ENCODE results near the gene CD101.

CD101 gene

DNA sequence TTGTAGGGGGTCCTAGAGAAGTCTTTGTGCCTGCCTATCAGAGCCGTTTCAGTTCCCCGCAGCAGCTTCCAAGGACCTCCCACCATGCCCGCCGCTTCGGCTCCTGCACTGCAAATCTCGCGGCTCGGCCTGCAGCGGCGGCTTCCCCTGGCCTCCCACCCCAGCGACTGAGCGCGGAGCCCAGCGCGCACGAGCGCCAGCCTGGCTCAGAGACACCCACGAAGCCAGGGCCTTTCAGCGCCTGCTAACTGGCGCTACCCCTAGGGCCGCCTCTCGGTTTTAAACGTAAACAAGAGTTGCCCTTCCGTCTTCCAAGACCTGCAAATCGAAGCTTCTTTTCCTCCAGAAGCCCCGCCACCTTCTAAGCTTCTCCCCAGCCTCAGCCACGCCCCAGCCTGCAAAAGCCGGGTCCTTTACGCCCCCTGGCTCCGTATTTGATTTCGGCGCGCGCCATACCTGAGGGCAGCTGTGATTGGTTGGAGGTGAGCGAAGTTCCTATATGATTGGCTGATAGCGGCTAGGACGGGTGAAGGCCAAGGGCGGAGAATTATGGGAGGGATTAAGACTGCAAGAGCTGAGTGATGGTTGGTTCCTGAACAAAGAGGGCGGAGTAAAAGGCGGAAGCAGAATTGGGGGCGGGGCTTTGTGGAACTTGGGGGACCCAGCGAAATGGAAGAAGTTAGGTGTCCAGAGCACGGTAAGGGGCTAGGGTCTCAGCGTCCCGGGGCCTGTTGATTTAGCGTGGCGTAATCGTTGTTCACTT is 58.3 kb downstream of the CD101 start, which contains the start of gene TTF2:
TSS of gene TTF2 (plus strand) at position 649 of the 763 bp plus-strand sequence. CDS start at position 670, 21 bp downstream.
- H3K9me3 ChIP-seq (ENCODE audit: control insufficient read depth in 1 of 2, low read length in 2 of 2) = no peaks in the 10 kb centered on the region
- peaks cover 0 to 13% of the 10 kb centered on the region in 2 donors for H3K4me1 ChIP-seq (ENCODE audit: control insufficient read depth in 1 of 2, insufficient read depth in 2 of 2, low read length in 2 of 2)
- no peaks in the 10 kb centered on the region for H3K27me3 ChIP-seq (ENCODE audit: low read depth, low read length)
- peak within 1 kb of the TSS; percentile 87 for H3K27ac ChIP-seq (ENCODE audit: low read length)
- peak within 1 kb of the TSS; percentile 88 to 98 for H3K4me3 ChIP-seq (ENCODE audit: low read depth in 1 of 2, low read length in 2 of 2)
- H3K36me3 ChIP-seq (ENCODE audit: control insufficient read depth in 1 of 2, insufficient read depth in 2 of 2, low read length in 2 of 2) = no peaks in the 10 kb centered on the region

DNA sequence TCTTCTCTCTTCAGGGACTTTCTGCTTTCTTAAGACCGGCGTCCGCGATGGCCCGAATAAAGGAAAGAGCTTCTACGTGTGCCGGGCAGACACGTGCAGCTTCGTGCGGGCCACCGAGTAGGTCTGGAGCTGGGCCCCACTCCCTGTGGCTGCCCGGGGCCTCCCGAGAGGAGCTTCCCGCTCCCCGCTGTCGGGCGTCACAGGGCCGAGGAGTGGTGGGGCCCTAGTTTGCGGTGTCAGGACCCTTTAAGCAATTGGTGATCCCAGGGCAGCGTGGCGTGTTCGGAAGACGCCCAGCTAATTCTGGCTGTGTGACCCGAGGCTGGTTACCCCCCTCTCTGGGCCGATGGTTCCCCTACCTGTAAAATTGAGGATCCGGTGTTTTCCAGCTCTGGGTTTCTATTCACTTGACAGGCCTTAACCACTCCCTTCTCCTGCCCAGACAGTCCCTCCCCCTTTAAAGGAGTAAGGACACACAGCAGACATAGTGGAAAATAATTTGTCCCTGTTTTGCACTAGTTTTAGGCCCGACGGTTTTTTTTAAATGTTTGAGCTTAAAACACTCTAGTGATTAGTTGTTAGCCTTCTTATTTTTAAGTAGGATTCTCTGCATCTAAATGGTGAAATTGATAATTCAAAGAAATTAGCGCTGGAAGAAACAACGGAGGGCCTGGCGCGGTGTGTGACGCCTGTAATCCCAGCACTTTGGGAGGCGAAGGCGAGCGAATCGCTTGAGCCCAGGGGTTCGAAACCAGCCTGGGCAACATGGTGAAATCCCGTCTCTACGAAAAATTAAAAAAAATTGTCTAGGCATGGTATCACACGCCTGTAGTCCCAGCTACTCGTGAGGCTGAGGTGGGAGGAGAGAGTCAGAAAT is 59.1 kb downstream of the CD101 start:
- no peaks in the 10 kb centered on the region for H3K36me3 ChIP-seq (ENCODE audit: control insufficient read depth in 1 of 2, insufficient read depth in 2 of 2, low read length in 2 of 2)
- no peaks in the 10 kb centered on the region for H3K27me3 ChIP-seq (ENCODE audit: low read depth, low read length)
- no peaks in the 10 kb centered on the region for H3K9me3 ChIP-seq (ENCODE audit: control insufficient read depth in 1 of 2, low read length in 2 of 2)
- H3K4me3 ChIP-seq (ENCODE audit: low read depth in 1 of 2, low read length in 2 of 2) = peak overlapping the region; percentile 88 to 98
- peaks cover 0 to 13% of the 10 kb centered on the region in 2 donors for H3K4me1 ChIP-seq (ENCODE audit: control insufficient read depth in 1 of 2, insufficient read depth in 2 of 2, low read length in 2 of 2)
- peak overlapping the region; percentile 87 for H3K27ac ChIP-seq (ENCODE audit: low read length)

DNA sequence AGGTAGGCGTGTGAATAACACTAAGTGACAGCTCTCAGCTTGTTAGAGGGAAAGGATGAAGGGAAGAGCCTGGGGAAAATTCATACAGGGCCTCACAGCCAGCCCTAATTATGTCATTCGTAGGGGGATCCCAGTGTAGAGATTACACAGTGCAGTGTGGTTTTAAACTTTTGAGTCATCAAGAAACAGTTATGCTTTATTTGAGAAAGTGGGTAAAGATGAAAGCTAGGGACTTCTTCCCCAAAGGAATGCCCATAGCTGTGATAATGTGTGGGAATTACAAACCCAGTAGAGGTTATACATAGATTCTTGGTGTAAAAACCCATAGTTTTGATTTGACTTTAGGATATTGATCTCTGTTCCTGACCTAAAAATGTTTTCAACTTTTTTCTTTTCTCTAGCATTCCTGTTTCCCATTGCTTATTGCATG is 60.4 kb downstream of the CD101 start:
- Histone ChIP-seq H3K4me1 (ENCODE audit: control insufficient read depth in 1 of 2, insufficient read depth in 2 of 2, low read length in 2 of 2) (peaks cover 0 to 13% of the 10 kb centered on the region in 2 donors), H3K27ac (ENCODE audit: low read length) (no peak overlapping the region), H3K27me3 (ENCODE audit: low read depth, low read length) (no peaks in the 10 kb centered on the region), H3K9me3 (ENCODE audit: control insufficient read depth in 1 of 2, low read length in 2 of 2) (no peaks in the 10 kb centered on the region), H3K4me3 (ENCODE audit: low read depth in 1 of 2, low read length in 2 of 2) (no peak overlapping the region), H3K36me3 (ENCODE audit: control insufficient read depth in 1 of 2, insufficient read depth in 2 of 2, low read length in 2 of 2) (no peaks in the 10 kb centered on the region)

DNA sequence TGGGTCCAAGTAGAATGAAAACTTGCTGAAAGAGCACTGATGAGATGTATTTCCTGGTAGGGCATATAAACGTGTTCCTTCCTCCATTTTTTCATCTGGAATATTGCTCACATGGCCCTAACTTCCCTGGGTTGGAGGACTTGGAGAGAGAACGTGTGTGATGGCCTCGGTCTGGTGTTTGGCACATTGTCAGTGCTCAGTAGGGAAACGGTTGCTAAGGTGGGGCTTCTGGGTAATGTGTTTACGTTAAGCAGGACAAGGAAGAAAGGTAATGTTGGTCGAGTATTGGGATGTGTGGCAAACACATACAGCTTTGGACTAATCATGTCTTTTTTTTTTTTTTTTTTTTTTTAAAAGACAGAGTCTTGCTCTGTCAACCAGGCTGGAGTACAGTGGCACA is 64.8 kb downstream of the CD101 start:
- Histone ChIP-seq H3K4me3 (ENCODE audit: low read depth in 1 of 2, low read length in 2 of 2) (no peak overlapping the region), H3K9me3 (ENCODE audit: control insufficient read depth in 1 of 2, low read length in 2 of 2) (no peaks in the 10 kb centered on the region), H3K36me3 (ENCODE audit: control insufficient read depth in 1 of 2, insufficient read depth in 2 of 2, low read length in 2 of 2) (no peaks in the 10 kb centered on the region), H3K4me1 (ENCODE audit: control insufficient read depth in 1 of 2, insufficient read depth in 2 of 2, low read length in 2 of 2) (no peaks in the 10 kb centered on the region), H3K27me3 (ENCODE audit: low read depth, low read length) (no peaks in the 10 kb centered on the region), H3K27ac (ENCODE audit: low read length) (no peak overlapping the region)

DNA sequence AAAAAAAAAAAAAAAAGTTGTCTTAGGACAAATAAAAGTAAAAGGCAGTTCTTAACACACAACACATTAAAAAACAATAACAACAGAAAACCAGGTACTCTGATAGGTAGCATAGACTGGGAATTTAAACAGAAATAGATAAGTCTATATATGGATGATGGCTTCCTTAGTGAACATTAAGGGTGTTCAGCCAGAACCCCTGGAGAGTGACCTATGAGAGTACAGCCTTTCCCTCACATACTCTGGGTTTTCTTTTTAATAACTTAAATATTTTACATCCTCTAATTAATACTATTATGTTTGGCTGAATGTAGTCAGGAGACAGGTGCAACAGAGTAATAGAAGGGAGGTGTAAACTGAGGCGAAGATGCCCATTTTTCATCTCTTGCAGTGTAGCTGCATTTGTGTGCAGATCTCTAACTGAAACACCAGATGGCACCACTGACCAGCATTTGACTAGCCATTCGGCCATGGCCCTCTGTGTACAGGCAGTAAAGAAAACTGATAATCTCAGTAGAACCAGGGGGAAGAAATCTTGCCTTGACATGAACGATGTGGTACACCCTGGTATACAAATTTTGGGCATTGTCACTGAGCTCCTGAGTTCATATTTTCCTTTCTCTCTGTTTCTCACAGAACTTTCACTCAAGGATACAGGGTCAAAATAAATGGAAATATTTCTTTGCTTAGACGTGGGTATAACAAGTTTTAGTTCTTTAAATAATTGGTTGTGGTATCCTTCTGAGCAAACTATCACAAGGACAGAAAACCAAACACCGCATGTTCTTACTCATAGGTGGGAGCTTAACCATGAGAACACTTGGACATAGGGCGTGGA is 66.2 kb downstream of the CD101 start:
- no peaks in the 10 kb centered on the region for H3K4me1 ChIP-seq (ENCODE audit: control insufficient read depth in 1 of 2, insufficient read depth in 2 of 2, low read length in 2 of 2)
- H3K27me3 ChIP-seq (ENCODE audit: low read depth, low read length) = no peaks in the 10 kb centered on the region
- H3K9me3 ChIP-seq (ENCODE audit: control insufficient read depth in 1 of 2, low read length in 2 of 2) = no peaks in the 10 kb centered on the region
- H3K27ac ChIP-seq (ENCODE audit: low read length) = no peak overlapping the region
- H3K36me3 ChIP-seq (ENCODE audit: control insufficient read depth in 1 of 2, insufficient read depth in 2 of 2, low read length in 2 of 2) = no peaks in the 10 kb centered on the region
- H3K4me3 ChIP-seq (ENCODE audit: low read depth in 1 of 2, low read length in 2 of 2) = no peak overlapping the region

DNA sequence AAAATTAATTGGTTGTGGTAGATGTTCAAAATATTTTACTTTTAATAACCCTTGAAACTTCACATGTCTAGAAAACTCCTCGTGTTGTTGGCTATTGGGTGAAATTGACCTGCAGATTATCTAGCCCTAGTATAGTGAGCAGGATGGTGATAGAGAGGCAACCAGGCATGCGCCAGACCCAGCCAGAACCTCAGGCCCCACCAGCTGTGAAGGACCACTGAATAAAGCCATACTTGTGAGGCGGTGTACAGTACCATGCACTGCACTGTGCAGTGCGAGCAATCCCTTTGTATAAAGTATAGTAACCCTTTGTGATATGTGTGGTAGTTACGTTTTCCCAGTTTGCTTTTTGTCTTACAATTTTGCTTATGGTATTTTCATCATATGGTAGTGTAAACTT is 67.0 kb downstream of the CD101 start:
- Histone ChIP-seq H3K27ac (ENCODE audit: low read length) (no peak overlapping the region), H3K9me3 (ENCODE audit: control insufficient read depth in 1 of 2, low read length in 2 of 2) (no peaks in the 10 kb centered on the region), H3K36me3 (ENCODE audit: control insufficient read depth in 1 of 2, insufficient read depth in 2 of 2, low read length in 2 of 2) (no peaks in the 10 kb centered on the region), H3K4me3 (ENCODE audit: low read depth in 1 of 2, low read length in 2 of 2) (no peak overlapping the region), H3K4me1 (ENCODE audit: control insufficient read depth in 1 of 2, insufficient read depth in 2 of 2, low read length in 2 of 2) (no peaks in the 10 kb centered on the region), H3K27me3 (ENCODE audit: low read depth, low read length) (no peaks in the 10 kb centered on the region)

DNA sequence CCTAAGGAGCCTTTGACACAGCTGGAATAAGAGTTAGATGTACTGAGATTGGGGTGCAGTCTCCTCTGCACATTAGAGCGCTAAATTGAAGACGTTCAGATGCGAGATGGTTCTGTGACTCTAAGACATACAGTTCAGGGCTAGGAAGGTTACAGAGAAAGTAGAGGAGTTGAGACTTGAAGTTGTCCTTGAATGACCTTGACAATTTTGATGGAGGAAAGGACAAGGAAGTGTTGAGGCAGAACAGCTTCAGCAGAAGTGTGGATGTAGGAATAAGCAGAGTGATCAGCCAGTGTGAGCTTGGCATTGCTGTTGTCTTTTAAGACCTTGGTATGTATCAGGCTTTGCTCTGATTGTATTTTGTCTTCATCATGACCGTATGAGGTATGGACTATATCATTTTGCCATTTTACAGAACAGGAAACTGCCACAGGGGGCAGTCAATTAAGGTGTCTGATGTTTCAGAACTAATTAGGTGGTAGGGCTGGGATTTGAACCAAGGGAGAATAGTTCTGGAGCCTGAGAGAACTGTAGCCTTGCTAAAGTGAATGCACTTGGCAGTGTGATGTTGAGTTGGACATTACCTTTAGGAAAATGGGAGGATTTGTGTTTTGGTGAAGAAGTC is 67.8 kb downstream of the CD101 start:
- Histone ChIP-seq H3K4me1 (ENCODE audit: control insufficient read depth in 1 of 2, insufficient read depth in 2 of 2, low read length in 2 of 2) (no peaks in the 10 kb centered on the region), H3K36me3 (ENCODE audit: control insufficient read depth in 1 of 2, insufficient read depth in 2 of 2, low read length in 2 of 2) (no peaks in the 10 kb centered on the region), H3K4me3 (ENCODE audit: low read depth in 1 of 2, low read length in 2 of 2) (no peak overlapping the region), H3K27me3 (ENCODE audit: low read depth, low read length) (no peaks in the 10 kb centered on the region), H3K9me3 (ENCODE audit: control insufficient read depth in 1 of 2, low read length in 2 of 2) (no peaks in the 10 kb centered on the region), H3K27ac (ENCODE audit: low read length) (no peak overlapping the region)

DNA sequence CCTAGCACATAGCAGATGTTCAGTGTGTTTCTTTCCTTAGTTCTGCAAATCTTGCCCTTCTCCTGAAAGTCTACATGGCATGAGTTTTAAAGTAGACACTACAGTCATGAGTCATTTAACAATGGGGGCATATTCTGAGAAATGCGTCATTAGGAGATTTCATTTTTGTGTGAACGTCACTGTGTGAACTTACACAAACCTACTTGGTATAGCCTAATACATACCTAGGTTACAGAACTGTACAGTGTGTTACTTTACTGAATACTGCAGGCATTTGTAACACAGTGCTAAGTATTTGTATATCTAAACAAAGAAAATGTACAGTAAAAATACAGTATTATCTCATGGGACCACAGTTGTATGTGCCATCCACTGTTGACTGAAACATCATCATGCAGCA is 68.6 kb downstream of the CD101 start:
- H3K27ac ChIP-seq (ENCODE audit: low read length) = no peak overlapping the region
- H3K4me3 ChIP-seq (ENCODE audit: low read depth in 1 of 2, low read length in 2 of 2) = no peak overlapping the region
- H3K4me1 ChIP-seq (ENCODE audit: control insufficient read depth in 1 of 2, insufficient read depth in 2 of 2, low read length in 2 of 2) = no peaks in the 10 kb centered on the region
- peaks cover 4% of the 10 kb centered on the region in 2 donors for H3K36me3 ChIP-seq (ENCODE audit: control insufficient read depth in 1 of 2, insufficient read depth in 2 of 2, low read length in 2 of 2)
- no peaks in the 10 kb centered on the region for H3K9me3 ChIP-seq (ENCODE audit: control insufficient read depth in 1 of 2, low read length in 2 of 2)
- H3K27me3 ChIP-seq (ENCODE audit: low read depth, low read length) = no peaks in the 10 kb centered on the region

DNA sequence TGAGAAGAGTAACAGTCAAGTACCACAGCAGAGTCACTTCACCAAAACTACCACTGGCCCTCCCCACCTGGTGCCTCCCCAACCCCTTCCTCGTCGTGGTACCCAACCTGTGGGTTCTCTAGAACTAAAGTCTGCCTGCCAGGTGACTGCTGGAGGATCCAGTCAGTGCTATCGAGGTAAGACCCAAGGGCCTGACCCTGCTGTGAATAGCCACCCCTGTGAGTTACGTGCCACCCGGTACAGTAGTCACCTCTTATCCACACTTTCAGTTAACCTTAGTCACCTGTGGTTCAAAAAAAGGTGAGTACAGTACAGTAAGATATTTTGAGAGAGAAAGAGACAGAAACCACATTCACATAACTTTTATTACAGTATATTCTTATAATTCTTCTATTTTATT is 75.1 kb downstream of the CD101 start:
- H3K27ac ChIP-seq (ENCODE audit: low read length) = no peak overlapping the region
- H3K4me1 ChIP-seq (ENCODE audit: control insufficient read depth in 1 of 2, insufficient read depth in 2 of 2, low read length in 2 of 2) = no peaks in the 10 kb centered on the region
- H3K27me3 ChIP-seq (ENCODE audit: low read depth, low read length) = no peaks in the 10 kb centered on the region
- no peaks in the 10 kb centered on the region for H3K9me3 ChIP-seq (ENCODE audit: control insufficient read depth in 1 of 2, low read length in 2 of 2)
- H3K4me3 ChIP-seq (ENCODE audit: low read depth in 1 of 2, low read length in 2 of 2) = no peak overlapping the region
- peaks cover 45 to 55% of the 10 kb centered on the region in 2 donors for H3K36me3 ChIP-seq (ENCODE audit: control insufficient read depth in 1 of 2, insufficient read depth in 2 of 2, low read length in 2 of 2)

DNA sequence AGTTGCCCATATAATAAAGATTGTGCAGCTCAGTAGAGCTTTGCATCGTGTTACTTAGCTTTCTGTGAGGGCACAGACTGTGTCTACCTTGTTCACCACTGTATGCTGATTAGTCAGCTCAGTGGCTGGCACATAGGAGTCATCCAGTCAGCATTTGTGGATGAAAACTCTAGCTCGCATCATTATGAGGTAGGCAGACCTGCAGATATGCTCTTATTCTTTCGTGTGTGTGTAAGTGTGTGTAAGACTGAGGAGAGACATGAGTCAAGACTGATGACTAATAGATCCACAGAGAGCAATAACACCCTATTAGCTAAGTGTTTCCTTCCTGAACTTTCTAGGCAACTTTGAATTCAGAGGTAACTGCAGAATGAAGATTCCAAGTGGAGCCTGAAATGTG is 75.7 kb downstream of the CD101 start:
- Histone ChIP-seq H3K9me3 (ENCODE audit: control insufficient read depth in 1 of 2, low read length in 2 of 2) (no peaks in the 10 kb centered on the region), H3K27ac (ENCODE audit: low read length) (no peak overlapping the region), H3K4me1 (ENCODE audit: control insufficient read depth in 1 of 2, insufficient read depth in 2 of 2, low read length in 2 of 2) (no peaks in the 10 kb centered on the region), H3K4me3 (ENCODE audit: low read depth in 1 of 2, low read length in 2 of 2) (no peak overlapping the region), H3K36me3 (ENCODE audit: control insufficient read depth in 1 of 2, insufficient read depth in 2 of 2, low read length in 2 of 2) (peaks cover 48 to 60% of the 10 kb centered on the region in 2 donors), H3K27me3 (ENCODE audit: low read depth, low read length) (no peaks in the 10 kb centered on the region)

Data from muscle layer of duodenum (tissue), 2 donors.